Esophagus squamous epithelium (tissue), 5 donors: Measurements from ENCODE around the gene UBTD1. TPM values are rescaled to one million over a fixed set of nuclear protein-coding genes. Genes with fewer than 3 reads are reported as not detected.

Experiments
- DNase-seq: peaks from one replicate; lab custom pipeline; 2025; lab: John Stamatoyannopoulos, UW
- H3K27ac ChIP-seq, 4 donors: fragments of 200-600 bp; sonication (generic); one replicate each; pipeline ENCODE4 v1.5.1; 2016 to 2019; ENCODE audit warnings: mild to moderate bottlenecking in 1 of 4
- H3K27me3 ChIP-seq, 4 donors: fragments of 200-600 bp; sonication (generic); 1 replicate in 3 of 4; 2 replicates in 1 of 4; pipeline versions ENCODE4 v1.5.1 to v1.6.0; 2017 to 2021; ENCODE audit warnings: antibody characterized with exemption in 1 of 4
- H3K36me3 ChIP-seq, 3 donors: fragments of 200-600 bp; sonication (generic); one replicate each; pipeline ENCODE4 v1.5.1; 2016 to 2019
- H3K4me1 ChIP-seq, 3 donors: fragments of 200-600 bp; sonication (generic); one replicate each; pipeline ENCODE4 v1.5.1; 2017 to 2019
- H3K4me3 ChIP-seq, 4 donors: fragments of 200-600 bp; sonication (generic); 1 replicate in 3 of 4; 2 replicates in 1 of 4; pipeline ENCODE4 v1.5.1; 2016 to 2019; ENCODE audit warnings: mild to moderate bottlenecking in 2 of 4, moderate library complexity in 1 of 4
- H3K9me3 ChIP-seq, 3 donors: fragments of 200-600 bp; sonication (generic); one replicate each; pipeline ENCODE4 v1.5.1; 2016 to 2019
- POLR2A ChIP-seq, 4 donors: fragments of 450-650 bp; IDR thresholded peaks; one replicate each; pipeline ENCODE4 v1.6.1; 2017; ENCODE audit warnings: antibody characterized with exemption in 4 of 4, mild to moderate bottlenecking in 4 of 4, moderate library complexity in 3 of 4
- WGBS, 2 donors: methylation state at CpG; one replicate each; pipeline ENCODE4 v1.1.5; 2018; 5-methylcytosine and 5-hydroxymethylcytosine counted together
- intact Hi-C: fragments of 100-400 bp; cut with DNase I; formaldehyde crosslinking; loops from one replicate; pipeline ENCODE4 v1.15.0; 2022
- total RNA-seq, 4 donors: library from RNA; depleted of rRNA; stranded (reverse); fragments of >200 nt; gene quantifications; one replicate each; pipeline ENCODE4 v1.1.0, GENCODE V29; 2016
- TF ChIP-seq, protein P1 (sequence below), 6 experiments: fragments of 450-650 bp in 4 of 6; fragments of 200-600 bp in 2 of 6; sonication (generic) in 2 of 6; IDR thresholded peaks; one replicate each; pipeline ENCODE4 v1.5.1; 2016 to 2019; ENCODE audit warnings: antibody characterized with exemption in 6 of 6, mild to moderate bottlenecking in 4 of 6, moderate library complexity in 4 of 6
- donor health status: DM: yes; HTN: yes; CAD: no.

UBTD1 gene
- total RNA-seq, 4 donors from 2014 or later: 4.3 to 8.5 (median 5.8) TPM

GRCh38 chr10:97578171-97578844, 79.6 kb downstream of the UBTD1 start:
- no peak for DNase-seq

GRCh38 chr10:97580421-97581367, 82.0 kb downstream of the UBTD1 start:
- Histone ChIP-seq H3K27ac (no peak overlapping the region), H3K9me3 (no peaks in the 10 kb centered on the region), H3K27me3 (peaks cover 0 to 7% (median 0%) of the 10 kb centered on the region in 4 donors), H3K36me3 (no peaks in the 10 kb centered on the region), H3K4me3 (no peak overlapping the region), H3K4me1 (peaks cover 0 to 21% (median 9%) of the 10 kb centered on the region in 3 donors)
- WGBS, 2 donors: 78 to 80% methylated on average over 5 to 9 of the region's 9 CpGs
- intact Hi-C loops: no loop called here
- DNase-seq: no peak
- TF ChIP-seq, protein P1, sequence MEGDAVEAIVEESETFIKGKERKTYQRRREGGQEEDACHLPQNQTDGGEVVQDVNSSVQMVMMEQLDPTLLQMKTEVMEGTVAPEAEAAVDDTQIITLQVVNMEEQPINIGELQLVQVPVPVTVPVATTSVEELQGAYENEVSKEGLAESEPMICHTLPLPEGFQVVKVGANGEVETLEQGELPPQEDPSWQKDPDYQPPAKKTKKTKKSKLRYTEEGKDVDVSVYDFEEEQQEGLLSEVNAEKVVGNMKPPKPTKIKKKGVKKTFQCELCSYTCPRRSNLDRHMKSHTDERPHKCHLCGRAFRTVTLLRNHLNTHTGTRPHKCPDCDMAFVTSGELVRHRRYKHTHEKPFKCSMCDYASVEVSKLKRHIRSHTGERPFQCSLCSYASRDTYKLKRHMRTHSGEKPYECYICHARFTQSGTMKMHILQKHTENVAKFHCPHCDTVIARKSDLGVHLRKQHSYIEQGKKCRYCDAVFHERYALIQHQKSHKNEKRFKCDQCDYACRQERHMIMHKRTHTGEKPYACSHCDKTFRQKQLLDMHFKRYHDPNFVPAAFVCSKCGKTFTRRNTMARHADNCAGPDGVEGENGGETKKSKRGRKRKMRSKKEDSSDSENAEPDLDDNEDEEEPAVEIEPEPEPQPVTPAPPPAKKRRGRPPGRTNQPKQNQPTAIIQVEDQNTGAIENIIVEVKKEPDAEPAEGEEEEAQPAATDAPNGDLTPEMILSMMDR (IDR thresholded peaks at IDR 0.05): no peak
- TF ChIP-seq POLR2A (IDR thresholded peaks at IDR 0.05): no peak

More at GRCh38 chr10:97578171-97578844, 79.6 kb downstream of the UBTD1 start:
- WGBS, 2 donors: 77 to 86% methylated on average over 13 to 34 of the region's 40 CpGs
- Histone ChIP-seq H3K27ac (no peak overlapping the region), H3K27me3 (peaks cover 0 to 7% (median 0%) of the 10 kb centered on the region in 4 donors), H3K36me3 (no peaks in the 10 kb centered on the region), H3K4me3 (no peak overlapping the region), H3K9me3 (no peaks in the 10 kb centered on the region), H3K4me1 (peaks cover 0 to 18% (median 10%) of the 10 kb centered on the region in 3 donors)
- no peak for TF ChIP-seq POLR2A (IDR thresholded peaks at IDR 0.05)
- TF ChIP-seq, protein P1 (IDR thresholded peaks at IDR 0.05): no peak
- intact Hi-C loops: no loop called here

GRCh38 chr10:97582169-97582568, 83.4 kb downstream of the UBTD1 start:
- Histone ChIP-seq H3K4me3 (no peak overlapping the region), H3K27me3 (peaks cover 0 to 7% (median 0%) of the 10 kb centered on the region in 4 donors), H3K9me3 (no peaks in the 10 kb centered on the region), H3K36me3 (no peaks in the 10 kb centered on the region), H3K27ac (no peak overlapping the region), H3K4me1 (peaks cover 0 to 21% (median 9%) of the 10 kb centered on the region in 3 donors)
- TF ChIP-seq POLR2A (IDR thresholded peaks at IDR 0.05): no peak
- TF ChIP-seq, protein P1 (IDR thresholded peaks at IDR 0.05): no peak
- no peak for DNase-seq
- WGBS, 2 donors: 80 to 89% methylated on average over 2 to 7 of the region's 8 CpGs
- intact Hi-C loops: no loop called here

DNA sequence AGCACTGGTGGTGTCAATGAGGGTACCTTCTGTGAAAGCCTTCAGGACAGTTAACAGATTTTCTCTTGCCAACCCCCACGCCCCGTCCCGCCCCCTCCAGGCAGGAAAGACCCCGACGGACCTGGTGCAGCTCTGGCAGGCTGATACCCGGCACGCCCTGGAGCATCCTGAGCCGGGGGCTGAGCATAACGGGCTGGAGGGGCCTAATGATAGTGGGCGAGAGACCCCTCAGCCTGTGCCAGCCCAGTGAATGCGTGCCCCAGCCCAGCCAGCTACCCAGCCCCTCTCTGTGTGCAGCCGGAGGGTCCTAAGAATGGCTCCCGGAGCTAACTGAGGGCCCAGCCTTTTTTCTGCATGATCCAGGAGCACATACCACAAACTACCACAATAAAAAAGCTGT, 84.8 kb downstream of the UBTD1 start:
- peaks cover 0 to 21% (median 9%) of the 10 kb centered on the region in 3 donors for H3K4me1 ChIP-seq
- H3K4me3 ChIP-seq: no peak overlapping the region
- intact Hi-C loops: no loop called here
- WGBS, 2 donors: 80% methylated on average over 1 of the region's 13 CpGs; no CpG with 5 or more reads in 1 of the 2 donors
- H3K27ac ChIP-seq: no peak overlapping the region
- H3K9me3 ChIP-seq: no peaks in the 10 kb centered on the region
- DNase-seq: no peak
- no peaks in the 10 kb centered on the region for H3K36me3 ChIP-seq
- H3K27me3 ChIP-seq: no peaks in the 10 kb centered on the region
- TF ChIP-seq, protein P1 (IDR thresholded peaks at IDR 0.05): no peak
- no peak for TF ChIP-seq POLR2A (IDR thresholded peaks at IDR 0.05)
